Measurements from ENCODE around the gene IL4R.

The IL4R gene

GRCh38 chr16:27335349-27336053, 21.7 kb downstream of the IL4R start:
- H3K4me1 ChIP-seq (ENCODE audit: insufficient read depth, low read length): peaks cover 8% of the 10 kb centered on the region; the same call in 1 of the 2 replicates
- no peak overlapping the region for H3K9ac ChIP-seq (ENCODE audit: low read depth, low read length)
- H3K9me3 ChIP-seq (ENCODE audit: insufficient read depth, low read depth, low read length): no peaks in the 10 kb centered on the region
- no peak overlapping the region for H3K27ac ChIP-seq (ENCODE audit: low read length)
- 0 out of 2 replicates have a peak, but pooled peaks cover 7% of the 10 kb centered on the region for H3K36me3 ChIP-seq (ENCODE audit: insufficient read depth, low read depth, low read length)
- no peak overlapping the region for H3K4me3 ChIP-seq (ENCODE audit: low read length)
- no peaks in the 10 kb centered on the region for H3K27me3 ChIP-seq (ENCODE audit: insufficient read depth, low read length)

- H3K36me3 ChIP-seq (ENCODE audit: insufficient read depth, low read depth, low read length): peaks cover 8% of the 10 kb centered on the region; the same call in 1 of the 2 replicates
- no peak overlapping the region for H3K27ac ChIP-seq (ENCODE audit: low read length)
- H3K4me3 ChIP-seq (ENCODE audit: low read length): no peak overlapping the region
These were observed 23.2 kb downstream of the IL4R start for GRCh38 chr16:27337024-27337423.

GRCh38 chr16:27339180-27339579, 25.4 kb downstream of the IL4R start:
- H3K9ac ChIP-seq (ENCODE audit: low read depth, low read length): no peak overlapping the region

More at GRCh38 chr16:27337024-27337423, 23.2 kb downstream of the IL4R start:
- Histone ChIP-seq H3K9me3 (ENCODE audit: insufficient read depth, low read depth, low read length) (no peaks in the 10 kb centered on the region), H3K9ac (ENCODE audit: low read depth, low read length) (no peak overlapping the region), H3K27me3 (ENCODE audit: insufficient read depth, low read length) (no peaks in the 10 kb centered on the region), H3K4me1 (ENCODE audit: insufficient read depth, low read length) (0 out of 2 replicates have a peak, but pooled peaks cover 2% of the 10 kb centered on the region)

GRCh38 chr16:27340654-27341053, 26.9 kb downstream of the IL4R start:
- Histone ChIP-seq H3K9me3 (ENCODE audit: insufficient read depth, low read depth, low read length) (no peaks in the 10 kb centered on the region), H3K4me1 (ENCODE audit: insufficient read depth, low read length) (no peaks in the 10 kb centered on the region), H3K4me3 (ENCODE audit: low read length) (no peak overlapping the region), H3K9ac (ENCODE audit: low read depth, low read length) (no peak overlapping the region), H3K36me3 (ENCODE audit: insufficient read depth, low read depth, low read length) (peaks cover 12% of the 10 kb centered on the region; the same call in 1 of the 2 replicates), H3K27me3 (ENCODE audit: insufficient read depth, low read length) (no peaks in the 10 kb centered on the region), H3K27ac (ENCODE audit: low read length) (no peak overlapping the region)

More at GRCh38 chr16:27339180-27339579, 25.4 kb downstream of the IL4R start:
- Histone ChIP-seq H3K4me1 (ENCODE audit: insufficient read depth, low read length) (no peaks in the 10 kb centered on the region), H3K9me3 (ENCODE audit: insufficient read depth, low read depth, low read length) (no peaks in the 10 kb centered on the region), H3K36me3 (ENCODE audit: insufficient read depth, low read depth, low read length) (peaks cover 12% of the 10 kb centered on the region; the same call in 1 of the 2 replicates), H3K27me3 (ENCODE audit: insufficient read depth, low read length) (no peaks in the 10 kb centered on the region), H3K4me3 (ENCODE audit: low read length) (no peak overlapping the region), H3K27ac (ENCODE audit: low read length) (no peak overlapping the region)

GRCh38 chr16:27341549-27341948, 27.8 kb downstream of the IL4R start:
- Histone ChIP-seq H3K4me1 (ENCODE audit: insufficient read depth, low read length) (no peaks in the 10 kb centered on the region), H3K27me3 (ENCODE audit: insufficient read depth, low read length) (no peaks in the 10 kb centered on the region), H3K36me3 (ENCODE audit: insufficient read depth, low read depth, low read length) (peaks cover 14% of the 10 kb centered on the region; the same call in 1 of the 2 replicates), H3K4me3 (ENCODE audit: low read length) (no peak overlapping the region), H3K9me3 (ENCODE audit: insufficient read depth, low read depth, low read length) (no peaks in the 10 kb centered on the region), H3K27ac (ENCODE audit: low read length) (no peak overlapping the region), H3K9ac (ENCODE audit: low read depth, low read length) (no peak overlapping the region)

- no peak overlapping the region for H3K9ac ChIP-seq (ENCODE audit: low read depth, low read length)
- no peak overlapping the region for H3K27ac ChIP-seq (ENCODE audit: low read length)
- no peaks in the 10 kb centered on the region for H3K4me1 ChIP-seq (ENCODE audit: insufficient read depth, low read length)
- no peaks in the 10 kb centered on the region for H3K9me3 ChIP-seq (ENCODE audit: insufficient read depth, low read depth, low read length)
- peaks cover 18% of the 10 kb centered on the region; the same call in 1 of the 2 replicates for H3K36me3 ChIP-seq (ENCODE audit: insufficient read depth, low read depth, low read length)
- H3K4me3 ChIP-seq (ENCODE audit: low read length): no peak overlapping the region
- H3K27me3 ChIP-seq (ENCODE audit: insufficient read depth, low read length): no peaks in the 10 kb centered on the region
These were observed 28.2 kb downstream of the IL4R start for GRCh38 chr16:27341971-27342370.

- H3K9me3 ChIP-seq (ENCODE audit: insufficient read depth, low read depth, low read length): no peaks in the 10 kb centered on the region
- H3K27me3 ChIP-seq (ENCODE audit: insufficient read depth, low read length): no peaks in the 10 kb centered on the region
- H3K27ac ChIP-seq (ENCODE audit: low read length): no peak overlapping the region
- H3K36me3 ChIP-seq (ENCODE audit: insufficient read depth, low read depth, low read length): peaks cover 27% of the 10 kb centered on the region; the same call in 1 of the 2 replicates
- no peak overlapping the region for H3K9ac ChIP-seq (ENCODE audit: low read depth, low read length)
- H3K4me3 ChIP-seq (ENCODE audit: low read length): no peak overlapping the region
- no peaks in the 10 kb centered on the region for H3K4me1 ChIP-seq (ENCODE audit: insufficient read depth, low read length)
These were observed 30.9 kb downstream of the IL4R start for GRCh38 chr16:27344721-27345120.

GRCh38 chr16:27345201-27345600, 31.4 kb downstream of the IL4R start:
- Histone ChIP-seq H3K9ac (ENCODE audit: low read depth, low read length) (no peak overlapping the region), H3K27me3 (ENCODE audit: insufficient read depth, low read length) (no peaks in the 10 kb centered on the region), H3K36me3 (ENCODE audit: insufficient read depth, low read depth, low read length) (peaks cover 27% of the 10 kb centered on the region; the same call in 1 of the 2 replicates), H3K9me3 (ENCODE audit: insufficient read depth, low read depth, low read length) (no peaks in the 10 kb centered on the region), H3K4me1 (ENCODE audit: insufficient read depth, low read length) (no peaks in the 10 kb centered on the region), H3K27ac (ENCODE audit: low read length) (no peak overlapping the region), H3K4me3 (ENCODE audit: low read length) (no peak overlapping the region)

- Histone ChIP-seq H3K27me3 (ENCODE audit: insufficient read depth, low read length) (no peaks in the 10 kb centered on the region), H3K36me3 (ENCODE audit: insufficient read depth, low read depth, low read length) (peaks cover 33% of the 10 kb centered on the region; the same call in 1 of the 2 replicates), H3K4me3 (ENCODE audit: low read length) (no peak overlapping the region), H3K4me1 (ENCODE audit: insufficient read depth, low read length) (no peaks in the 10 kb centered on the region), H3K27ac (ENCODE audit: low read length) (no peak overlapping the region), H3K9me3 (ENCODE audit: insufficient read depth, low read depth, low read length) (no peaks in the 10 kb centered on the region), H3K9ac (ENCODE audit: low read depth, low read length) (no peak overlapping the region)
These were observed 33.0 kb downstream of the IL4R start for GRCh38 chr16:27346819-27347218.

- Histone ChIP-seq H3K9ac (ENCODE audit: low read depth, low read length) (no peak overlapping the region), H3K4me3 (ENCODE audit: low read length) (no peak overlapping the region), H3K27me3 (ENCODE audit: insufficient read depth, low read length) (no peaks in the 10 kb centered on the region), H3K9me3 (ENCODE audit: insufficient read depth, low read depth, low read length) (no peaks in the 10 kb centered on the region), H3K27ac (ENCODE audit: low read length) (no peak overlapping the region), H3K36me3 (ENCODE audit: insufficient read depth, low read depth, low read length) (peaks cover 34% of the 10 kb centered on the region), H3K4me1 (ENCODE audit: insufficient read depth, low read length) (no peaks in the 10 kb centered on the region)
These were observed 34.3 kb downstream of the IL4R start for GRCh38 chr16:27347930-27348685.

GRCh38 chr16:27349276-27349675, 35.5 kb downstream of the IL4R start:
- Histone ChIP-seq H3K36me3 (ENCODE audit: insufficient read depth, low read depth, low read length) (peaks cover 41% of the 10 kb centered on the region), H3K27ac (ENCODE audit: low read length) (no peak overlapping the region), H3K4me1 (ENCODE audit: insufficient read depth, low read length) (no peaks in the 10 kb centered on the region), H3K4me3 (ENCODE audit: low read length) (no peak overlapping the region), H3K9ac (ENCODE audit: low read depth, low read length) (no peak overlapping the region), H3K27me3 (ENCODE audit: insufficient read depth, low read length) (no peaks in the 10 kb centered on the region), H3K9me3 (ENCODE audit: insufficient read depth, low read depth, low read length) (no peaks in the 10 kb centered on the region)

- no peaks in the 10 kb centered on the region for H3K27me3 ChIP-seq (ENCODE audit: insufficient read depth, low read length)
- H3K4me3 ChIP-seq (ENCODE audit: low read length): no peak overlapping the region
- H3K27ac ChIP-seq (ENCODE audit: low read length): no peak overlapping the region
- no peak overlapping the region for H3K9ac ChIP-seq (ENCODE audit: low read depth, low read length)
- H3K36me3 ChIP-seq (ENCODE audit: insufficient read depth, low read depth, low read length): peaks cover 49% of the 10 kb centered on the region
- H3K9me3 ChIP-seq (ENCODE audit: insufficient read depth, low read depth, low read length): no peaks in the 10 kb centered on the region
- no peaks in the 10 kb centered on the region for H3K4me1 ChIP-seq (ENCODE audit: insufficient read depth, low read length)
These were observed 36.2 kb downstream of the IL4R start for GRCh38 chr16:27350006-27350405.
